Iris pigment epithelial cell (primary cell): Measurements from ENCODE around the gene SMPDL3A.
A peak's percentile ranks its signal among the peaks of the same experiment; 100 is the strongest.
"Not testable (repeated sequence)": the region's sequence is repeated elsewhere in the genome, so short reads cannot be mapped to it uniquely, and the experiment has no call there.

Experiments used
- DNase-seq: peaks from one replicate; pipeline ENCODE4 v3.0.0-alpha.2; 2011; ENCODE audit warnings: low read depth

SMPDL3A gene, protein sequence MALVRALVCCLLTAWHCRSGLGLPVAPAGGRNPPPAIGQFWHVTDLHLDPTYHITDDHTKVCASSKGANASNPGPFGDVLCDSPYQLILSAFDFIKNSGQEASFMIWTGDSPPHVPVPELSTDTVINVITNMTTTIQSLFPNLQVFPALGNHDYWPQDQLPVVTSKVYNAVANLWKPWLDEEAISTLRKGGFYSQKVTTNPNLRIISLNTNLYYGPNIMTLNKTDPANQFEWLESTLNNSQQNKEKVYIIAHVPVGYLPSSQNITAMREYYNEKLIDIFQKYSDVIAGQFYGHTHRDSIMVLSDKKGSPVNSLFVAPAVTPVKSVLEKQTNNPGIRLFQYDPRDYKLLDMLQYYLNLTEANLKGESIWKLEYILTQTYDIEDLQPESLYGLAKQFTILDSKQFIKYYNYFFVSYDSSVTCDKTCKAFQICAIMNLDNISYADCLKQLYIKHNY

DNA sequence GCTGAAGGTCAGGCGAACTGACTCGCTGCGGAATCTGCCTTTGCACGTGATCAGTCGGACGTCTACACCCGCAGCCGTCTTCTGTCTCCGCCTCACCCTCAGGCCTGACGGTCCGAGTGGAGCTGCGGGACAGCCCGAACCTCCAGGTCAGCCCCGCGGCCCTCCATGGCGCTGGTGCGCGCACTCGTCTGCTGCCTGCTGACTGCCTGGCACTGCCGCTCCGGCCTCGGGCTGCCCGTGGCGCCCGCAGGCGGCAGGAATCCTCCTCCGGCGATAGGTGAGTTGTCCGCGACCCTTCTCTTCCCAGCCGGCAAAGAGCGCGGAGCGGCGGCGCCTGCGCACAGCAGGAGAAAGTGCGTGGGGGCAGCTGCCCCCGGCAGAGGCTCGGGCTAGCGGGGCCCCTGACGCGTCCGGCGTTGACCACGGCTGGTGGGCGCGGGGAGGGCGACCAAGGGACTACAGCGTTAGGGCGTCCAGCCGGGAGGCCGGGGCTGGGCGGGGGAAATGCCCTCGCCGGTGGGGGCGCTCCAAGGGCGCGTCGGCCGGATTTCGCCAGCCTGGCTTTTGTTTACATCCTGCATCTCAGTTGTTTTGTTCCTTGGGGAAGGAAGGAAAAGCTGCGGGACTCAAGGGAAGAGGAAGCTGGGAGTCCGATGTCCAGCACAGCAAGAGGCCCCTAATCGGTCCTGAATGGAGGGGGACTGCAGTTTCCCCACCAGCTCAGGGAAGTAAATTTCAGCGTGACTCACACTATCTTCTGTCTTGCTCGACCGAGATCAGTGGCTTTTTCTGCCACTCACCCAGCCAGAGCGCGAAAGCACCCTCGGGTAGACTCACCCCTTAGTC, at the start of gene SMPDL3A:
Gene SMPDL3A, plus strand, starts transcription at position 77 of the 846 bp plus-strand sequence. Its CDS starts 89 bp downstream, at position 166.
- DNase-seq: peak; percentile 58

DNA sequence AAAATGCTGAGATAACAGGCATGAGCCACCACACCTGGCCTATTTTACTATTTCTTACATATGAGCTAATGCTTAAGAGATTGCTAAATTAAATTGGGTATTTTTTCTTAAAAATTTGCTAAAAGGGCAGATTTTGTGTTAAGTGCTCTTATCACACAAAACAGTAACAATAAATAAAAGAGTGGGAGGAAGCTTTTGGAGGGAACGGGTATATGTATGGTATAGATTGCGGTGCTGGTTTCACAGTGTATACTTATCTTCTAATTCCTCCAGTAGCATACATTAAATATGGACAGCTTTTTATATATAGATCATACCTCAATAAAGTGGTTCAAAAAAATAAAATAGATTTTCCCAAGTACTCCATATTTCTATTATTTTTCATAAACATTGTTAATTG, 49.0 kb upstream of the SMPDL3A start:
- no peak for DNase-seq

DNA sequence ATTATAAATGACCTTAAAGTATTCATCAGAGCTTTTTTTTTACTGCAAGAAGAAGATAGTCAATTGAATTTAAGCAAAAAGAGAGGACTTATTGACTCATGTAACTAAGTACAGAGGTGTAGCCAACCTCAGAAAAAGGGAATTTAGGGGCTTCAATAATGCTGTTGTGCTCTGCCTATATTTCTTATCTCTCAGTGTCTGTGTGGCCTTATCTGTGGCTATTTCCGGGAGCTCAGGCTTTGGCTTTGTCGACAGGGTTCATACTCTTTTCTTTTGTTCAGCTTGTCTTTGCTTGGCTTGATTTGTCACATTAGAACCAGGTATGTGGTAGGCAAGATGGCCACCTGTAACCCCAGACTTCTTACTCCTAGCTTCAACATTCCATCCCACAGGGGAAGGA, 48.1 kb upstream of the SMPDL3A start:
- DNase-seq: no peak

DNA sequence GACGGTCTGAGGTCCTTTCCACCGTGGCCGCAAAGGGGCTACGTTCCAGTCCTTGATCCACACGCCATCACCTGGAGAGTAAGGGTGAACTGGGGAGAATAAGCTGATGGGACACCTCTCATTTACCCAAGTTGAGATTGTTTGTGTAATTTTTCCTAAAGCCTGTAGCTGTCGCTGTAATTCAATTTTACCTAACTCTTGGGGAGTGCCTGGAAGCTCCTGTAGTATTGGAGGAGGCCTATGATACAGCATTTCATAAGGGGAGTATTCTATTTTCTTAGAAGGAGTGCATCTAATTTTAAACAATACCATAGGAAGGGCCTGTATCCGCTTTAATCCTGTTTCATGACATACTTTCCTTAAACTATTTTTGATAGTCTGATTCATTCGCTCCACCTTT, 44.8 kb upstream of the SMPDL3A start:
- peak; percentile 8 for DNase-seq

GRCh38 chr6:122744856-122745255, 44.2 kb upstream of the SMPDL3A start:
- DNase-seq: not testable (repeated sequence)

DNA sequence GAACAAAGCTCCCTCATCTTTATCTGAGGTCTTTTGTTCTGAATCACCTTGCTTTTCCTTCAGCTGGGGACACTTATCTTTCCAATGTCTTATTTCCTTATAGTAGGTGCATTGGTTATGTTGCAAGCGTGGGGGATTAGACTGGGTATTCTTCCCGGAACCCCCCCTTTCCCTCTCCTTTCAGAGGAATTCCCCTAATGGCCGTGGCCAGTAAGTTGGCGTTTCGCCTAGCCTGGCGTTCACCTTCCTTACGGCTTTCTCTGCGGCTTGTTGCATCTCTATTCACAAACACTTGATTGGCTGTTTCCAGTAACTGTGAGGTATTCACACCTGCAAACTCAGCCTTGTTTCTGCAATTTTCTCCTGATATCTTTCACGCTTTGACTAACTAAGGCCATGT, 42.4 kb upstream of the SMPDL3A start:
- no peak for DNase-seq

DNA sequence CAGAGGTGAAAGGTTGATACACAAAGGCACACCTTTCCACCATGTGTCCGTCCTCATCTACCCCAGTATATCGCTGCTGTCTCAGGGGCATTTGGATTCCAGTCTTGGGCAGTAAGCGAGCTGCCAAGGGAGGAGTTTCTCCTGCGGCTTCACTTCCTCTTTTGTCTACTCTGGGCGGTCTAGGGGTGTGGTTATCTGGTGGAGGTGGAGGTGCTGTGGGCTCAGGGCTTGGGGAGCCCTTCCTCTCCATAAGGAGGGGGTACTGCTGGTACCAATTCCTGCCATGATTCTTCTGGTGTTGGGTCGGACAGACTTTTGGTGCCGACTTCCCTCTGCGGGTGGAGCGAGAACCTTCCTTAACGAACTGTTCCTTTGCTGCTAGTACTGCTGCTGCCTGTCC, 41.5 kb upstream of the SMPDL3A start:
- no peak for DNase-seq

- not testable (repeated sequence) for DNase-seq
These were observed 40.1 kb upstream of the SMPDL3A start for GRCh38 chr6:122748945-122749344.

DNA sequence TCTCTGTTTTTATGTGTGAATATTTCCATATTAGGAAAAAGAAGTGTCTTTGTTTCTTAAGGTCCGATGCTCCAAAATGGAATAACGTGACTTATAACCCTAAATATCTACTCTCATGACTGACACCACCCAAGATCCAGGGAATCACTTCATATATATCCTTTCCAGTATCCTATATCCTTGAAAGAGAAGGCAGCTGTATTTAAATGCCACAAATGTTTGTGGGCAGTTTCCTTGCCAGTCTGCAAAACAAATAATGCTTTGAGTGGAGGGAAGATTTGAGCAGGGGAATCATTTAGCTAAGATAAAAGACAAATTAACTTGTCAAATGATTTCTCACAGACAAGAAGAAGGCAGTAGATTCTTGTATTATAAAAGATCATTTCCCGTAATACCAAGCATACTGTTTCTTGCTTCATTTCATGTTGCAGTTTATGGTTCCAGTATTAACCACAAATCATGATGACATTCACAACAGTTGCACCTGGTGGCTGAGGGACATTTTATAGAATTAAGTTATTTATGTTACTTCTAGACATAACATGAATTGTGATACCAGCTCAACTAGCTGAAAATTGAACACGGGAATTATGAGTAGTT, 39.5 kb upstream of the SMPDL3A start:
- DNase-seq: no peak

- no peak for DNase-seq
These were observed 37.7 kb upstream of the SMPDL3A start for GRCh38 chr6:122751326-122751725.

- DNase-seq: no peak
These were observed 36.6 kb upstream of the SMPDL3A start for GRCh38 chr6:122752459-122752858.

- DNase-seq: no peak
These were observed 35.9 kb upstream of the SMPDL3A start for GRCh38 chr6:122753000-122753687.

GRCh38 chr6:122753688-122754056, 35.4 kb upstream of the SMPDL3A start:
- no peak for DNase-seq

DNA sequence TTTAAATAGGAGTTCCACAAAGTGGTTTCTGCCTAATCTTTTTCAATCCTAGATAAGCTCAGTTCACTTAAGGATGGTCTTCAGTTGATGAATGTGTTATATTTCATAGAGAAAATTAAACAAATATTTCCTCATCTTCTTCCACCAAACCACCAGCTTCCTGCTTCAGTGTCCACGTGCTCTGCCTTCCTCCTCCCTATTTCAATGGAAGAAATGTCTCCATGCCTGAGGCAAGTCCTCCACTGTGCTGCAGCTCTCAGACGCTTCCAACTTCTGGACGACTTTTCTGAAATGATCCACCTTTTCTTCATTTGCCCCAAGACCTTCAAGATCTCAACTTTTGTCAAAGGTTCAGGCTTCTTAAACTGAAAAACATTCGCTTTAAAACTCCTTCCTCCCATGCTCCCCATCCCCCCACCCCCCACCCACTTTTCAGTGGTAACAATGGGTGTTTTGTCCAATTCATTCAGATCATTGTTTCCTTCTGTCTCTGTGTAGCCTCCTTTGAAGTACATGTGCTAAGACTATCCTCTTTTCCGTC, 34.8 kb upstream of the SMPDL3A start:
- no peak for DNase-seq

DNA sequence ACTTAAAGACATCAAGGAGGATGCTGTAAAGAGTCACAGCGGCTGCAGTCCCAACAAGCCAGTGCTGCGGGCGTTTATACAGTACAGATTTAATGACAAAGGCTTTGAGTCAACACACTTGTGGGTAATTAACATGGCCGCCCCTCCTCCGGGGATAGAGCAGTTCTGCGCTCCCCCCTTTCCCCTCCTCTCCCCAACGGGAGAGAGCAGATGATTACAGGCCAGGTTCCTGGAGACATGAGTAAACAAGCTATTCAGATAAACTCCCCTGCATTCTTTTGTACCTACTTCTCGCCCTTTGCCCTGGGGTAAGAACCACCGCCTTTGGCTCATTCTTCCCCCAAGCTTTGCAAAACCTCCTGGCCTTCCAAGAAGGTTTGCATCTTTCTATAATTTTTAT, 33.2 kb upstream of the SMPDL3A start:
- DNase-seq: no peak

DNA sequence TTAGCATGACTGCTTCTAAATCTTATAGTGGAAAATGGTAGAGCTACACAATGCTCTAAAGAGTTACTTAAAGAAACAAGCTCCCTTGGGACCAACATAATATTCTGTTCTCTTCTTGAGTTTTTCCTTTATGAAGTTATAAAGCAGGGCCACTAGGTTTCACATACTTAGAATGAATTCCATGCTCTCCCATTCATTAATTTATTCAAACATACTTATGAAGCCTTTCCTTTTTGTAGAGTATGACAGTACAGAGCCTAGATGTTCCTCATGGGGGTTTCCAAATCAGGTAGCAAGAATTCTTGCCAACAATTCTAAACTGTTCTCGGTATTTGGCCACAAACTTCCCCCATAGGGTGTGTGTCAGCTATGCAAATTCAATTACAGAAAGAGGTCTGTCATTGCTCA, 30.1 kb upstream of the SMPDL3A start:
- DNase-seq: no peak

GRCh38 chr6:122760330-122760729, 28.7 kb upstream of the SMPDL3A start:
- no peak for DNase-seq

DNA sequence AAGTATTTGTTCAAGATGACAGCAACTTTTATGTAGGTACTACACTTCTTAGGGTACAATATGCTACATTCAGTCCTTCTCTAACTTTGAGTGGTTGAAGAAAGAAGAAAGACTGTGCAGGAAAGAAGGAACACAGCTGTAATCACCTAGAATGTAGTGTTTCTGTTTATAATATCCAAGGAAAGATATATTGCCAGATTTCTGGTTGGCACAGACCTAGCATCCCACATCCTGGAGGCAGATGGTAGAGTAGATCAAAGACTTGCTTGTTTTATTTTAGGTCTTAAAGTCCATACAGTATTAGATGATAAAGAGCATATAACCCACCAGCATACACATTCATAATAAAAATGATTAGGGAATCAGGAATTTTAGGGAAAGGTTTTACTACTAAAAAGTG, 22.8 kb upstream of the SMPDL3A start:
- no peak for DNase-seq

- DNase-seq: no peak
These were observed 18.0 kb upstream of the SMPDL3A start for GRCh38 chr6:122770835-122771601.

- no peak for DNase-seq
These were observed 16.2 kb upstream of the SMPDL3A start for GRCh38 chr6:122772724-122773415.
